ENCODE data around the gene HAGH.

Gene HAGH

GRCh38 chr16:1775846-1776671 lies 50.6 kb downstream of the HAGH start:
- TF ChIP-seq CTCF (IDR thresholded peaks at IDR 0.05; ENCODE audit: low read depth, low read length, missing control alignments), result no peak
- in situ Hi-C loops (cut with HindIII; ENCODE audit: low sequenced_read_pairs), result no loop called here
- DNase-seq (ENCODE audit: low read depth), result no peak
- no peak overlapping the region for H3K4me3 ChIP-seq (ENCODE audit: low read depth, low read length)

- H3K4me3 ChIP-seq (ENCODE audit: low read depth, low read length), result no peak overlapping the region
- no peak for DNase-seq (ENCODE audit: low read depth)
- in situ Hi-C loops (cut with HindIII; ENCODE audit: low sequenced_read_pairs), result no loop called here
- no peak for TF ChIP-seq CTCF (IDR thresholded peaks at IDR 0.05; ENCODE audit: low read depth, low read length, missing control alignments)
Observed at GRCh38 chr16:1775006-1775845, 51.4 kb downstream of the HAGH start.

- peak overlapping the region; percentile 59 for H3K4me3 ChIP-seq (ENCODE audit: low read depth, low read length)
- DNase-seq (ENCODE audit: low read depth), result no peak
- in situ Hi-C loops (cut with HindIII; ENCODE audit: low sequenced_read_pairs), result no loop called here
- TF ChIP-seq CTCF (IDR thresholded peaks at IDR 0.05; ENCODE audit: low read depth, low read length, missing control alignments), result no peak
Observed at GRCh38 chr16:1774448-1774780, 52.2 kb downstream of the HAGH start.

- peak overlapping the region; percentile 59 for H3K4me3 ChIP-seq (ENCODE audit: low read depth, low read length)
- in situ Hi-C loops (cut with HindIII; ENCODE audit: low sequenced_read_pairs), result no loop called here
- TF ChIP-seq CTCF (IDR thresholded peaks at IDR 0.05; ENCODE audit: low read depth, low read length, missing control alignments), result no peak
- DNase-seq (ENCODE audit: low read depth), result no peak
Observed at GRCh38 chr16:1773703-1774447, 52.8 kb downstream of the HAGH start.

- peak; percentile 69 for TF ChIP-seq CTCF (IDR thresholded peaks at IDR 0.05; ENCODE audit: low read depth, low read length, missing control alignments)
- in situ Hi-C loops (cut with HindIII; ENCODE audit: low sequenced_read_pairs), result no loop called here
- H3K4me3 ChIP-seq (ENCODE audit: low read depth, low read length), result peak within 1 kb of the TSS; percentile 59
- peak; percentile 61 for DNase-seq (ENCODE audit: low read depth)
Observed at GRCh38 chr16:1772908-1773702, 53.5 kb downstream of the HAGH start, which contains the start of gene MRPS34. TSS of gene MRPS34 (minus strand) at chr16:1773134. CDS start at chr16:1773119, 15 bp downstream.
